ENCODE results near the gene AP3B1. TPM values are rescaled to one million over a fixed set of nuclear protein-coding genes. Genes with fewer than 3 reads are reported as not detected.

AP3B1 gene
- total RNA-seq, 4 donors from 2014 or later = 52.6 to 74.3 (median 58.9) TPM

- Histone ChIP-seq H3K27ac (no peak overlapping the region), H3K4me1 (no peaks in the 10 kb centered on the region), H3K9me3 (no peaks in the 10 kb centered on the region), H3K36me3 (peaks cover 0 to 46% (median 0%) of the 10 kb centered on the region in 3 donors), H3K27me3 (no peaks in the 10 kb centered on the region), H3K4me3 (no peak overlapping the region)
- TF ChIP-seq, protein P1, sequence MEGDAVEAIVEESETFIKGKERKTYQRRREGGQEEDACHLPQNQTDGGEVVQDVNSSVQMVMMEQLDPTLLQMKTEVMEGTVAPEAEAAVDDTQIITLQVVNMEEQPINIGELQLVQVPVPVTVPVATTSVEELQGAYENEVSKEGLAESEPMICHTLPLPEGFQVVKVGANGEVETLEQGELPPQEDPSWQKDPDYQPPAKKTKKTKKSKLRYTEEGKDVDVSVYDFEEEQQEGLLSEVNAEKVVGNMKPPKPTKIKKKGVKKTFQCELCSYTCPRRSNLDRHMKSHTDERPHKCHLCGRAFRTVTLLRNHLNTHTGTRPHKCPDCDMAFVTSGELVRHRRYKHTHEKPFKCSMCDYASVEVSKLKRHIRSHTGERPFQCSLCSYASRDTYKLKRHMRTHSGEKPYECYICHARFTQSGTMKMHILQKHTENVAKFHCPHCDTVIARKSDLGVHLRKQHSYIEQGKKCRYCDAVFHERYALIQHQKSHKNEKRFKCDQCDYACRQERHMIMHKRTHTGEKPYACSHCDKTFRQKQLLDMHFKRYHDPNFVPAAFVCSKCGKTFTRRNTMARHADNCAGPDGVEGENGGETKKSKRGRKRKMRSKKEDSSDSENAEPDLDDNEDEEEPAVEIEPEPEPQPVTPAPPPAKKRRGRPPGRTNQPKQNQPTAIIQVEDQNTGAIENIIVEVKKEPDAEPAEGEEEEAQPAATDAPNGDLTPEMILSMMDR (IDR thresholded peaks at IDR 0.05) = no peak
- TF ChIP-seq POLR2A (IDR thresholded peaks at IDR 0.05) = no peak
- DNase-seq = no peak
Measured at GRCh38 chr5:78116167-78116566, 178.3 kb downstream of the AP3B1 start.

DNA sequence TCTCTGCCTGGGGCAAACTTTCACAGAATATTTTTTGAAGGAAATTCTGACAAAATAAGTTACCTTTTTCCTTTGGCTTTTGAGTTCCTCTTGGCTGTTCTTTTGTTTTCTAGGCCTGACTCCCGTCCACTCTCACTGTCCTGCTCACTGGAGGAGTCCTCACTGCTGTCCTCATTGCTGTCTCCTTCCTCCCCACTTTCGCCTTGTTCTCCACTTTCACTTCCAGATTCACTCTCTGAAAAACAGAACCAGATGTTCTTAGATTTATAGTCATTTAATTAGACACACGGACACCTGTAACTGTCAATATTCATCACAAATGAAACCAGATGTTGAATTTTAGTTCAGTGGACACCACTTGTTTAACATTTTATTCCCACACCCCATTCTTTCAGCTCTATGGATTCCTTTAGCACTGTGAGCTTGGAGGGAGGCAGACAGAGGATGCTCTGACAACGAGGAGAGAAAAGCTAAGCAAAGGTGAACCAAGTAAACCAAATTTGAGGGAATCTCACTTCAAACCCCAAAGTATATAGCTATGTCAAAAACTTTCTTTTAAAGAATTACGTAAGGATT lies 180.7 kb downstream of the AP3B1 start:
- no peak overlapping the region for H3K4me3 ChIP-seq
- H3K9me3 ChIP-seq = no peaks in the 10 kb centered on the region
- no peaks in the 10 kb centered on the region for H3K27me3 ChIP-seq
- no peak overlapping the region for H3K27ac ChIP-seq
- peaks cover 0 to 6% (median 0%) of the 10 kb centered on the region in 4 donors for H3K4me1 ChIP-seq
- TF ChIP-seq POLR2A (IDR thresholded peaks at IDR 0.05) = no peak
- TF ChIP-seq, protein P1 (IDR thresholded peaks at IDR 0.05) = no peak
- H3K36me3 ChIP-seq = peaks cover 0 to 47% (median 0%) of the 10 kb centered on the region in 3 donors
- peak in 2 of 3 donors; percentile 26 to 49 for DNase-seq

- peaks cover 0 to 46% (median 0%) of the 10 kb centered on the region in 3 donors for H3K36me3 ChIP-seq
Measured at GRCh38 chr5:78112931-78113330, 181.6 kb downstream of the AP3B1 start.

GRCh38 chr5:78109891-78110324 lies 184.6 kb downstream of the AP3B1 start:
- peaks cover 0 to 6% (median 0%) of the 10 kb centered on the region in 4 donors for H3K4me1 ChIP-seq
- H3K27ac ChIP-seq = no peak overlapping the region
- H3K36me3 ChIP-seq = peaks cover 0 to 31% (median 0%) of the 10 kb centered on the region in 3 donors
- H3K27me3 ChIP-seq = no peaks in the 10 kb centered on the region
- TF ChIP-seq POLR2A (IDR thresholded peaks at IDR 0.05) = no peak
- TF ChIP-seq, protein P1 (IDR thresholded peaks at IDR 0.05) = no peak
- H3K9me3 ChIP-seq = no peaks in the 10 kb centered on the region
- no peak overlapping the region for H3K4me3 ChIP-seq
- no peak for DNase-seq

More at GRCh38 chr5:78112931-78113330, 181.6 kb downstream of the AP3B1 start:
- DNase-seq = no peak
- no peaks in the 10 kb centered on the region for H3K9me3 ChIP-seq
- H3K4me3 ChIP-seq = no peak overlapping the region
- no peaks in the 10 kb centered on the region for H3K27me3 ChIP-seq
- no peak overlapping the region for H3K27ac ChIP-seq
- TF ChIP-seq, protein P1 (IDR thresholded peaks at IDR 0.05) = no peak
- TF ChIP-seq POLR2A (IDR thresholded peaks at IDR 0.05) = no peak
- peaks cover 0 to 6% (median 0%) of the 10 kb centered on the region in 4 donors for H3K4me1 ChIP-seq

DNA sequence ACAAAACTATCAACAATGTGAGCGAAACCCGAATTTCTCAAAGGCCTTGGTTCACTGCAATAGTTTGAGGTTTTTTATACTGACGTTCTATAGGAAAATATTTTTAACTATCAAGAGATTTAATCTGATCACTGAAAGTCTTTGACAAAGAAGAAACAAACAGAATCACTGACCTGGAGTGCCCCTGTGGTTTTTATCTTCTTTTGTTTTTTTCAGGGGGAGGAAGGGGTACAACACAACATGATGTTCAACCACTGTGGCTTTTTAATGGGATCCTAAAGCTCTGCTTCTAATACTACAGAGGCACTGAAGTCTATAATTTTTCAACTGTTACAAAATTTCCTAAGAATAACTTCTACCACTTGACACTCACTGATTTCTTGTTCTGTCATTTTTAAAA lies 185.9 kb downstream of the AP3B1 start:
- H3K4me3 ChIP-seq = no peak overlapping the region
- no peak for DNase-seq
- peaks cover 0 to 17% (median 0%) of the 10 kb centered on the region in 3 donors for H3K36me3 ChIP-seq
- peaks cover 0 to 6% (median 0%) of the 10 kb centered on the region in 4 donors for H3K4me1 ChIP-seq
- no peaks in the 10 kb centered on the region for H3K9me3 ChIP-seq
- H3K27ac ChIP-seq = no peak overlapping the region
- TF ChIP-seq, protein P1 (IDR thresholded peaks at IDR 0.05) = no peak
- no peak for TF ChIP-seq POLR2A (IDR thresholded peaks at IDR 0.05)
- no peaks in the 10 kb centered on the region for H3K27me3 ChIP-seq

Measured in Peyer's patch (tissue), 4 donors.